ENCODE data around the gene NPAS4. TPM values are rescaled to one million over a fixed set of nuclear protein-coding genes. Genes with fewer than 3 reads are reported as not detected.
"Not testable (repeated sequence)": the region's sequence is repeated elsewhere in the genome, so short reads cannot be mapped to it uniquely, and the experiment has no call there.

The NPAS4 gene
- polyA plus RNA-seq, 1 donor = 0.21 TPM

DNA sequence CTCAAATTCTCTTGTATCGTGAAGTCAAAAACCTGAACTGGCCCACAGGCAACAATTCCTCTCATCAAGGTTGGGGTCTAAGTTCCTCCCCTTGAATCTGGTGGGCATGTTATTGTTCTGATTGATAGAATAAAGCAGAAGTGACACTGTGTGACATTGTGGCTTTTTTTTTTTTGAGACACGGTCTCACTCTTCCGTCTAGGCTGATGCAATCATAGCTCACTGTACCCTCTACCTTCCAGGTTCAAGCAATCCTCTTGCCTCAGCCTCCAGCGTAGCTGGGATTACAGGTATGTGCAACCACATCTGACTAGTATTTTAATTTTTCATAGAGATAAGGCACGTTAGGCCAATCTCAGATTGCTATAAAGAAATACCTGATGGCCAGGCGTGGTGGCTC is 37.0 kb downstream of the NPAS4 start:
- DNase-seq = no peak

DNA sequence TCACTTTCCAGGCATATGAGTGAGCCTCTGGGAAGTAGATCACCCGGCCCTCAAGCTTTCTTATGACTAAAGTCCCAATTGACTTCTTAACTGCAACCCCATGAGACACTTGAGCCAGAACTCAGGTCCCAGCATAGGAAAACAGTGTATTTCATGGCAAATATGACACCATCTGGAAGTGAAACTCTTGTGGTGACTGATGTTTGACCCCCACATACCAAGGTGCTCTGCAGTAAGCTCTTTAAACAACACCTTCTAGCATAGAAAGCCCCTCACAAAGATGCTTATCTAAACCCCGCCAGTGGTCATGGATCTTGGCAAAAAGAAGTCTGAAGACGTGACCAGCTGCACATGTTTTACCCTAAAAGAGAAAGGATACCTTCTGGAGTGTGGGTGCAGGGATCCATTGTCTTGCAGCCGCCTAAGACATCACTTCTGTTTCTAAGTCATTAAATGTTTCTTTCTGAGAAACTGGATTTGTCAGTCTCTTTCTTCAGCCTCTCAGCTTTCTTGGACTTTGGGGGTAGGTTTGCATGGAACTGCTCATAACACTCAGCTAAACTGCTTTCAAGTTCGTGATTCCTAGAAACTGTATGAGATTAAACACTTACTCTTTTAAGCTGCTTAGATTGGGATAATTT is 38.4 kb downstream of the NPAS4 start:
- DNase-seq = no peak

- DNase-seq = no peak
These were observed 41.2 kb downstream of the NPAS4 start for GRCh38 chr11:66462010-66462409.

- DNase-seq = no peak
These were observed 42.1 kb downstream of the NPAS4 start for GRCh38 chr11:66462911-66463310.

GRCh38 chr11:66464116-66464515 is 43.3 kb downstream of the NPAS4 start:
- not testable (repeated sequence) for DNase-seq

DNA sequence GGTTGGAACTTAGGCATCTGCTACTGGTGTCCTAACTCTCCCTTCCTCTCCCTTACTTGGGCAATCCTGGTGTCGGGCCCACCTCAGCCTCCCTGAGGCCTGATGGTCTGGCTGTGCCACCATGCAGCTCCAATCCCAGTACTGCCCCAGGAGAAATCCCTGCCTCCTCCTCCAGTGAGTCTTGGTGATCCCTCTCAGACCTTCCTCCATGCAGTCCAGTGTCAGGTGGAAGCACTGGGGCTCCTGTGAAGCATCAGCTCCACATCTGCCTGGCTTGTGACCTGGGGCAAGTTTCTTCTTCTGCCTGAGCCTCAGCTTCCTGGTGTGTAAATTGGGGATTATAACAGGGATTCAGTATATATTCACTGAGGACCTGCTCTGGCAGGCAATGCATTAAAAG is 44.1 kb downstream of the NPAS4 start:
- no peak for DNase-seq

GRCh38 chr11:66465373-66466224 is 44.8 kb downstream of the NPAS4 start:
- DNase-seq = no peak

DNA sequence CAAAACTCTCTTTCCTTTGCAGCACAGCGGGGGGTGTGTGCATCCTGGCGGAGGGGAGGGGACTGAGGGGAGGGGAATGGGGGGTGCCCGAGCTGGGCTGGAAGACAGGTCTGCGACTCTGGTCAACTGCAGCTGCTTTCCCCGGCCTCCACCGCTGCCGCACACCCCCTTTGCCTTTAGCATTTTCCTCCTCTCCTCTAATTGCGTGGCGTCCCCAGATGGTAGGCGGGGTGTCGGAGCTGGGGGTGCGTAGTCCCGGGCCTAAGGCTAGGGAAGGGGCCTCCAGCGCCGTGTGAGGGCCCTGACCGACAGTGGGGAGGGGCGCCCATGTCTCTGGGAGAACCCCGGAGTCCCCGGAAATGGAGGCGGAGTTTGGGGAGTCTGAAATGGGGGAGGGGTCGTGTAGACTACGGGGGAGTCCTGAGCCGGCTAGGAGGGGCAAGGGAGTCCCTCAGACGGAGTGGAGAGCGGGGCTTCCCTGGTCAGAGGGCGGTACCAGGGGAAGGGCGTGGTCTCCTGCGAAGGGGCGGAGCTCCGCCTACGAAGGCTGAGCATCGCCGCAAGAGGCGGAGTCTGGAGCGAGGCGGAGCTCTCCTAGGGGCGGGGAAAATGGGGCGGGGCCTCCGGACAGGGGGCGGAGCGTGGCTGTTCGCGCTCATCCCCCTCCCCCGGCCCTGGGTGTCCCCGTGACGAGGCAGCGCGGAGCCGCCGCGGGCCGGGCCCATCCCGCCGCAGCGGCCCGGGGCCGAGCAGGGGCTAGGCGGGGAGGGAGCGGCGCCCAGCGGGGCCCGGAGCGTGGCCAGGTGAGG is 45.6 kb downstream of the NPAS4 start, which contains the start of gene PELI3:
PELI3 (plus strand) TSS at position 681 of the 809 bp plus-strand sequence. CDS start 1,224 bp downstream, outside the sequence.
- DNase-seq = peak; percentile 93

DNA sequence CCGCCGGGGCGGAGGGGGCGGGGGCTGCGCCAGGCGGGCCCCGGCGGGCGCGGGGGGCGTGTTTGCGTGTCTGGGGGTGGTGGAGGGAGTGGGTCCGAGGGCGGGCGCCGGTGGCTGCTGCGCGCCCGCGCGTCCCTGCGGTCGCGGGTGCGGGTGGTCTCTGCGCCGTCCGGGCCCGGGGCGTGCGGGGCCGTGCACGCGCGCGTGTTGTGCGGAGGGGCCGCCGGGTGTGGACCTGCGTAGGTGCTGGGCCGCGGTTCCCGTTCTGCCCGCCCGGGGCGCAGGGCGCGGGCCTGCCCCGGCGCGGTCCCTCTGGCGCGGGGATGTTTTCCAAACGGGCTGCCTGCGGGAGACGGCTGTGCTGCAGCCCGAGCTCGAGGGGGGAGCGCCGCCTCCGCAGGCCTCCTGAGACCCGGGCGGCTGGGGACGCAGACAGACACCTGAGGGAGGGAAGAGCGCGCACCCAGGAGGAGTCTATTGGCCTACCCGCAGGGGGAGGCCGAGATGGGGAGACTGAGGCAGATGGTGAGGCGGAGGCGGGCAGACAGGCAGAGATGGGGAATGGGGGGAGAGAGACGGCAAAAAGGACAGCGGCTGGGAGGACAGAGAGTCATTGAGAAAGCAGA is 46.3 kb downstream of the NPAS4 start:
- DNase-seq = peak; percentile 34

- no peak for DNase-seq
These were observed 46.9 kb downstream of the NPAS4 start for GRCh38 chr11:66467756-66468155.

DNA sequence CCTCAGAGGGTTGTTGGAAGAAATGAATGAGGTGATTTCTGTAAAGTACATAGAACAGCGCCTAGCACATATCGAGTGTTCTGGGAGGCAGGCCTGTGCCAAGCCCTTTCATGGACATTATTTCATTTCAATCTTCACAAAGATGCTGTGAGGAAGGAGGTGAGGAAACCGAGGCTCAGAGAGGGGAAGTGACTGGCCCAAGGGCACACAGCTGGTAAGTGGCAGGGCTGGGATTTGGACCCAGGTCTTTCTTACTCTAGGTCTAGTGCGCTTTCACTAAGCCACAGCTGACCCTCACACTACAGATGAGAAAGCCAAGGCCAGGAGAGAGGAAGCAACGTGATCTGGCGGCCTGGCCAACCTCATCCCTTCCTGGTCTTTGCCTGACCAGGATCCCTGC is 47.9 kb downstream of the NPAS4 start:
- no peak for DNase-seq

GRCh38 chr11:66469441-66469840 is 48.6 kb downstream of the NPAS4 start:
- DNase-seq = no peak

DNA sequence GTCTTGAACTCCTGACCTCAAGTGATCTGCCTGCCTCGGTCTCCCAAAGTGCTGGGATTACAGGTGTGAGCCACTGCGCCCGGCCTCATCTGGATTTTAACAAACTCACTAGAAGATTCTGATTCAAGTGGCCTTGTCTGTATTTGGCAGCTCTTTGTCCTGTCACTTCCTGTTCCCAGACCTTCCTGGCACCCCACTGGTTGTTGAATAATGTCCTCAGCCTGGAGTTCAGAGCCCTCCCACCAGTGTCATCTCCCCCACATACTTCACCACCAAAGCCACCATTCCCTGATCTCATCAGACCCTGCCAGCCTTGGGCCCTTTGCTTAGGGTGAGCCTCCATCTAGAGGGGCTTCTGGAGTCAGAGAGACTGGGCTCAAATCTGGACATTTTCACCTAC is 49.2 kb downstream of the NPAS4 start:
- DNase-seq = no peak

DNA sequence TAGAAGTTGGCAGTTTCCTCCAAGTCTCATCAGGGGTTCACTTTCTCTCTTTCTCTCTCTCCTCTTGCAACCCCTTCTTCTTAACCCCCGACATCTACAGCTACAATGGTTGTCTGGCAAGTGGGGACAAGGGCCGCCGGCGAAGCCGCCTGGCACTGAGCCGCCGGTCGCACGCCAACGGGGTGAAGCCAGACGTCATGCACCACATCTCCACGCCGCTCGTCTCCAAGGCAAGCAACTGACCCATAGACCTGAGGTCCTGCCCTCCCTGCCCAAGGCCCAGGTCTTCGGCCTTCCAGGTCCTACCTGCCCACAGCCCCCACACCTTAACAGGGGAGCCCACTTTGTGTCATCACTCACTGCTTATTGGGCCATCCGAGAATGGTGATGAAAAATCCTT is 50.3 kb downstream of the NPAS4 start:
- no peak for DNase-seq

GRCh38 chr11:66472054-66472453 is 51.2 kb downstream of the NPAS4 start:
- DNase-seq = no peak

GRCh38 chr11:66473167-66473566 is 52.3 kb downstream of the NPAS4 start:
- no peak for DNase-seq

- no peak for DNase-seq
These were observed 53.0 kb downstream of the NPAS4 start for GRCh38 chr11:66473608-66474515.

DNA sequence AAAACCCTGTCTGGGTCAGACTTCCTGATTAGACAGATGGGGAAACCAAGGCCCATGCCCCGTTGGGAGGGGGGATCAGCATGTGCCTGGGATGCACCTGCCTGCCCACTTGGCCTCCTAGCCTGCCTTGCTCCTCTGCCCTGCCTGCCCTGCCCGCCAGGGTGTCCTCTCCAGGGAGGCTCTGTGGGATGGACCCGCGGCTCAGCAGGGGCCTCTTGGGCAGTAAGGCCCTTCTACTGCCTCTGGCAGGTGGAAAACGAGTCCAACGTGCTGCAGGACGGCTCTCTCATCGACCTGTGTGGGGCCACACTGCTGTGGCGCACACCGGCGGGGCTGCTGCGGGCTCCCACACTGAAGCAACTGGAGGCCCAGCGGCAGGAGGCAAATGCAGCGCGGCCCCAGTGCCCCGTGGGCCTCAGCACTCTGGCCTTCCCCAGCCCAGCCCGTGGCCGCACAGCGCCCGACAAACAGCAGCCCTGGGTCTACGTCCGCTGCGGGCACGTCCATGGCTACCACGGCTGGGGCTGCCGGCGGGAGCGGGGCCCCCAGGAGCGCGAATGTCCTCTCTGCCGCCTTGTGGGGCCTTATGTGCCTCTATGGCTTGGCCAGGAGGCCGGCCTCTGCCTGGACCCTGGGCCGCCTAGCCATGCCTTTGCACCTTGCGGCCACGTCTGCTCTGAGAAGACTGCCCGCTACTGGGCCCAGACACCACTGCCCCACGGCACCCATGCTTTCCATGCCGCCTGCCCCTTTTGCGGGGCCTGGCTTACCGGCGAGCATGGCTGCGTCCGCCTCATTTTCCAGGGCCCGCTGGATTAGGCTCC is 54.7 kb downstream of the NPAS4 start:
- DNase-seq = no peak
